NCI-H2107 treated with DMSO at 0.1 percent for 48 hours (cell line): ENCODE measurements around the gene NFIC.

ENCODE experiments used
- DNase-seq: peaks from one replicate; lab custom pipeline; 2025; ENCODE audit not compliant: unreplicated experiment; lab: John Stamatoyannopoulos, UW

NFIC gene

GRCh38 chr19:3358689-3359014 is 7.7 kb upstream of the NFIC start:
- no peak for DNase-seq

GRCh38 chr19:3359015-3359918 is 7.1 kb upstream of the NFIC start:
- DNase-seq: no peak

GRCh38 chr19:3359919-3360420 is 6.4 kb upstream of the NFIC start:
- DNase-seq: no peak

GRCh38 chr19:3360421-3361383 is 5.7 kb upstream of the NFIC start:
- DNase-seq: no peak

GRCh38 chr19:3361384-3362216 is 4.8 kb upstream of the NFIC start:
- DNase-seq: no peak

- DNase-seq: no peak
Observed at GRCh38 chr19:3362217-3362906, 4.0 kb upstream of the NFIC start.

- DNase-seq: no peak
Observed at GRCh38 chr19:3363841-3364500, 2.4 kb upstream of the NFIC start.

GRCh38 chr19:3364501-3364858 is 1.9 kb upstream of the NFIC start:
- DNase-seq: no peak

- DNase-seq: no peak
Observed at GRCh38 chr19:3365093-3365835, 1.1 kb upstream of the NFIC start.

GRCh38 chr19:3366753-3367627 is 607 bp downstream of the NFIC start:
- DNase-seq: no peak

- DNase-seq: no peak
Observed at GRCh38 chr19:3367628-3368440, 1.5 kb downstream of the NFIC start.

- no peak for DNase-seq
Observed at GRCh38 chr19:3368441-3368795, 2.0 kb downstream of the NFIC start.

GRCh38 chr19:3368848-3369336 is 2.5 kb downstream of the NFIC start:
- no peak for DNase-seq

GRCh38 chr19:3369337-3370213 is 3.2 kb downstream of the NFIC start:
- no peak for DNase-seq

GRCh38 chr19:3370214-3370720 is 3.9 kb downstream of the NFIC start:
- no peak for DNase-seq
